Stimulated activated CD8-positive, alpha-beta memory T cell treated with anti-CD3 and anti-CD28 coated beads, Interleukin-2, amount 100 ng/mL, for 48 hours (primary cell): ENCODE measurements around the gene SAMD4A.

Experiments
- DNase-seq, 2 donors: peaks; one replicate each; pipeline ENCODE4 v3.0.0-alpha.2; 2020; ENCODE audit warnings: low read depth in 2 of 2

The SAMD4A gene

GRCh38 chr14:54660604-54661111, 93.7 kb downstream of the SAMD4A start:
- no peak for DNase-seq

- DNase-seq: no peak
These were observed 95.7 kb downstream of the SAMD4A start for GRCh38 chr14:54662491-54663133.

GRCh38 chr14:54664961-54665360, 98.0 kb downstream of the SAMD4A start:
- DNase-seq: no peak

- DNase-seq: no peak
These were observed 99.0 kb downstream of the SAMD4A start for GRCh38 chr14:54665946-54666345.

- DNase-seq: no peak
These were observed 100.3 kb downstream of the SAMD4A start for GRCh38 chr14:54667026-54667744.

GRCh38 chr14:54667764-54668163, 100.8 kb downstream of the SAMD4A start:
- no peak for DNase-seq

- DNase-seq: no peak
These were observed 103.0 kb downstream of the SAMD4A start for GRCh38 chr14:54669721-54670561.

GRCh38 chr14:54671537-54671936, 104.6 kb downstream of the SAMD4A start:
- DNase-seq: no peak

GRCh38 chr14:54672181-54672580, 105.3 kb downstream of the SAMD4A start:
- no peak for DNase-seq

GRCh38 chr14:54672688-54673087, 105.8 kb downstream of the SAMD4A start:
- no peak for DNase-seq

GRCh38 chr14:54673193-54674045, 106.5 kb downstream of the SAMD4A start:
- DNase-seq: no peak

GRCh38 chr14:54674046-54674741, 107.3 kb downstream of the SAMD4A start:
- no peak for DNase-seq

- no peak for DNase-seq
These were observed 108.6 kb downstream of the SAMD4A start for GRCh38 chr14:54675236-54676128.

- DNase-seq: no peak
These were observed 110.1 kb downstream of the SAMD4A start for GRCh38 chr14:54676812-54677708.

- no peak for DNase-seq
These were observed 113.7 kb downstream of the SAMD4A start for GRCh38 chr14:54680651-54681050.

GRCh38 chr14:54681811-54682261, 114.9 kb downstream of the SAMD4A start:
- DNase-seq: no peak

- no peak for DNase-seq
These were observed 115.7 kb downstream of the SAMD4A start for GRCh38 chr14:54682578-54682977.
